ENCODE measurements around the gene HEG1.

DNA sequence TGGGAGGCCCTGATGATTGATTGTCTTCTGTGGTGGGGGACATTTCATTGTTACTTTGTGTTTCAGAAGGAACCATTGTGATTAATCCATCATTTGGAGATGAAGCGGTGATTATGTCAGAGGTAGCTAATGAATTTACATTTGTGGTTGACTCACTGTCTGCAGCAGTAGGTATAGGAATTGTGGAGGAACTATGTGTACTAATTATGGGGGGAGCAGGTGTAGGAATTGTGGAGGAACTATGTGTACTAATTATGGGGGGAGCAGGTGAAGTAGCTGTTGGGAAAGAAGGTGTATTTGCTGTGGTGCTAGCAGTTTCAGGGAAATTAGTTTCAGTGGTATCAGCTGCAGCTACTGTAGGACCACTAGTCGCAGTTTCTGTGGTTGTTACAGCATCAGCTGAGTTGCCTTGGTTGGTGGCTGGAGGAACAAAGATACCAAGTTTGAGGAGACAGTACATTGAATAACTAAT lies 128.2 kb downstream of the HEG1 start:
- TF ChIP-seq, protein P1, sequence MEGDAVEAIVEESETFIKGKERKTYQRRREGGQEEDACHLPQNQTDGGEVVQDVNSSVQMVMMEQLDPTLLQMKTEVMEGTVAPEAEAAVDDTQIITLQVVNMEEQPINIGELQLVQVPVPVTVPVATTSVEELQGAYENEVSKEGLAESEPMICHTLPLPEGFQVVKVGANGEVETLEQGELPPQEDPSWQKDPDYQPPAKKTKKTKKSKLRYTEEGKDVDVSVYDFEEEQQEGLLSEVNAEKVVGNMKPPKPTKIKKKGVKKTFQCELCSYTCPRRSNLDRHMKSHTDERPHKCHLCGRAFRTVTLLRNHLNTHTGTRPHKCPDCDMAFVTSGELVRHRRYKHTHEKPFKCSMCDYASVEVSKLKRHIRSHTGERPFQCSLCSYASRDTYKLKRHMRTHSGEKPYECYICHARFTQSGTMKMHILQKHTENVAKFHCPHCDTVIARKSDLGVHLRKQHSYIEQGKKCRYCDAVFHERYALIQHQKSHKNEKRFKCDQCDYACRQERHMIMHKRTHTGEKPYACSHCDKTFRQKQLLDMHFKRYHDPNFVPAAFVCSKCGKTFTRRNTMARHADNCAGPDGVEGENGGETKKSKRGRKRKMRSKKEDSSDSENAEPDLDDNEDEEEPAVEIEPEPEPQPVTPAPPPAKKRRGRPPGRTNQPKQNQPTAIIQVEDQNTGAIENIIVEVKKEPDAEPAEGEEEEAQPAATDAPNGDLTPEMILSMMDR (IDR thresholded peaks at IDR 0.05), result no peak
- TF ChIP-seq EP300 (IDR thresholded peaks at IDR 0.05), result no peak
